ENCODE results near the gene GPATCH8. TPM values are rescaled to one million over a fixed set of nuclear protein-coding genes. Genes with fewer than 3 reads are reported as not detected.

GPATCH8 gene
- total and polyA plus RNA-seq, 2 of the 8 experiments (the other 6 are each of a cell fraction or from before 2014, with no cell fraction given) = 20.5 to 58.1 TPM

GRCh38 chr17:44489581-44489980 lies 13.6 kb downstream of the GPATCH8 start:
- DNase-seq (ENCODE audit: low read depth in 1 of 2, low spot score in 2 of 2) (no peak), FAIRE-seq (no peak)
- no peaks in the 10 kb centered on the region for H3K27me3 ChIP-seq (replicated peaks in 1 of 4; ENCODE audit: control insufficient read depth in 3 of 4, extremely low read depth in 1 of 4, insufficient read depth in 3 of 4, low read length in 3 of 4)
- ChIA-PET POLR2A (ENCODE audit: partially characterized antibody) (no interaction called here), CTCF (ENCODE audit: partially characterized antibody) (no interaction called here)
- H3K9ac ChIP-seq (replicated peaks in 1 of 4; ENCODE audit: extremely low read depth in 1 of 4, low read depth in 3 of 4, low read length in 3 of 4) = no peak overlapping the region
- WGBS, 2 experiments (ENCODE audit: extremely low coverage in 1 of 2, insufficient coverage in 1 of 2, insufficient read length in 1 of 2, insufficient replicate concordance in 2 of 2, low coverage in 1 of 2, low lambda C conversion rate in 2 of 2, missing lambda C conversion rate in 1 of 2) = 95% methylated on average over 6 of the region's 6 CpGs; no CpG with 5 or more reads in 1 of the 2 experiments
- H2BK120ac ChIP-seq (replicated peaks; ENCODE audit: low read depth, low read length) = no peak overlapping the region
- H3K79me1 ChIP-seq (ENCODE audit: low read depth, low read length) = no peaks in the 10 kb centered on the region
- no peak overlapping the region for H3K4me3 ChIP-seq (ENCODE audit: extremely low read depth in 1 of 4, insufficient read depth in 2 of 4, low read depth in 3 of 4, low read length in 4 of 4)
- no peak for TF ChIP-seq HDAC6 (IDR thresholded peaks at IDR 0.05; ENCODE audit: low read depth, low read length)
- TF ChIP-seq FOSL1 (IDR thresholded peaks at IDR 0.05; ENCODE audit: insufficient read depth, low read depth, low read length) = no peak
- no peak for TF ChIP-seq ZNF274 (IDR thresholded peaks at IDR 0.05; ENCODE audit: borderline replicate concordance, extremely low read depth, low read length)
- TF ChIP-seq, protein P1, sequence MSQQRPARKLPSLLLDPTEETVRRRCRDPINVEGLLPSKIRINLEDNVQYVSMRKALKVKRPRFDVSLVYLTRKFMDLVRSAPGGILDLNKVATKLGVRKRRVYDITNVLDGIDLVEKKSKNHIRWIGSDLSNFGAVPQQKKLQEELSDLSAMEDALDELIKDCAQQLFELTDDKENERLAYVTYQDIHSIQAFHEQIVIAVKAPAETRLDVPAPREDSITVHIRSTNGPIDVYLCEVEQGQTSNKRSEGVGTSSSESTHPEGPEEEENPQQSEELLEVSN (IDR thresholded peaks at IDR 0.05) = no peak
- TF ChIP-seq SIRT6 (IDR thresholded peaks at IDR 0.05; ENCODE audit: low read length) = no peak
- no peak for TF ChIP-seq BACH1 (IDR thresholded peaks at IDR 0.05; ENCODE audit: low read length)
- TF ChIP-seq NRF1 (IDR thresholded peaks at IDR 0.05; ENCODE audit: low read depth, low read length) = no peak
- no peak for TF ChIP-seq JUN (IDR thresholded peaks at IDR 0.05; ENCODE audit: low read depth, low read length)
- TF ChIP-seq CHD2 (IDR thresholded peaks at IDR 0.05; ENCODE audit: low read length) = no peak
- no peak for TF ChIP-seq SP4 (IDR thresholded peaks at IDR 0.05; ENCODE audit: low read length)
- no peak for TF ChIP-seq SAP30 (IDR thresholded peaks at IDR 0.05; ENCODE audit: insufficient read depth, insufficient replicate concordance, low read length)
- H4K91ac ChIP-seq (replicated peaks; ENCODE audit: insufficient read length, low read length) = no peak overlapping the region
- H2BK15ac ChIP-seq (ENCODE audit: low read length) = no peak overlapping the region
- no peak overlapping the region for H3K23ac ChIP-seq (ENCODE audit: insufficient read length)
- no peak overlapping the region for H3K4ac ChIP-seq (replicated peaks; ENCODE audit: insufficient read length, low read depth, low read length)
- H3K4me1 ChIP-seq (replicated peaks in 1 of 4; ENCODE audit: control insufficient read depth in 3 of 4, insufficient read depth in 4 of 4, low read length in 3 of 4) = no peaks in the 10 kb centered on the region
- H3K23me2 ChIP-seq (ENCODE audit: low read depth, low read length) = no peaks in the 10 kb centered on the region
- no peak overlapping the region for H4K5ac ChIP-seq (ENCODE audit: insufficient read length, low read depth, low read length)
- H2BK5ac ChIP-seq (ENCODE audit: low read depth, low read length) = no peak overlapping the region
- H2BK20ac ChIP-seq (ENCODE audit: low read length) = no peak overlapping the region
- H3K9me3 ChIP-seq (ENCODE audit: insufficient read depth in 2 of 2, low read depth in 1 of 2, low read length in 1 of 2) = no peaks in the 10 kb centered on the region
- H4K8ac ChIP-seq (ENCODE audit: extremely low read depth, insufficient read depth, low read length) = no peak overlapping the region
- H3K36me3 ChIP-seq (ENCODE audit: control insufficient read depth in 2 of 4, insufficient read depth in 4 of 4, low read length in 3 of 4) = peaks cover 0 to 8% (median 0%) of the 10 kb centered on the region in 4 experiments; a peak in 1 of 8 replicates
- peaks cover 23 to 97% of the 10 kb centered on the region in 2 experiments for H3K79me2 ChIP-seq (ENCODE audit: control insufficient read depth in 1 of 2, insufficient read depth in 2 of 2, low read length in 2 of 2)
- peaks cover 7 to 10% of the 10 kb centered on the region in 2 experiments for H4K20me1 ChIP-seq (replicated peaks in 1 of 2; ENCODE audit: control insufficient read depth in 1 of 2, insufficient read depth in 2 of 2, low read length in 2 of 2)
- no peak overlapping the region for H2BK12ac ChIP-seq (ENCODE audit: low read depth, low read length)
- H3K14ac ChIP-seq (ENCODE audit: insufficient read length) = no peak overlapping the region
- H3K56ac ChIP-seq (replicated peaks; ENCODE audit: insufficient read length, low read depth, low read length) = no peak overlapping the region
- H3K18ac ChIP-seq (ENCODE audit: extremely low read depth, low read length) = no peak overlapping the region
- no peak overlapping the region for H3K4me2 ChIP-seq (ENCODE audit: insufficient read depth in 1 of 2, low read depth in 2 of 2, low read length in 2 of 2)
- H3K27ac ChIP-seq (ENCODE audit: low read depth, low read length) = no peak overlapping the region
- H2AK5ac ChIP-seq (ENCODE audit: low read depth, low read length) = no peak overlapping the region
- H2AFZ ChIP-seq (ENCODE audit: low read length) = no peak overlapping the region

Data from H1 (cell line).